ENCODE data around the gene LIN52.

GRCh38 chr14:74204491-74204890, 119.7 kb downstream of the LIN52 start:
- TF ChIP-seq REST (IDR thresholded peaks at IDR 0.05; ENCODE audit: insufficient read depth in 1 of 2, low read depth in 2 of 2, low read length in 1 of 2) (no peak), CTCF (IDR thresholded peaks at IDR 0.05) (no peak), POLR2AphosphoS5 (IDR thresholded peaks at IDR 0.05; ENCODE audit: low read depth, low read length) (no peak), SIN3A (IDR thresholded peaks at IDR 0.05; ENCODE audit: borderline replicate concordance, insufficient read depth, low read depth, low read length) (no peak), TCF7L2 (IDR thresholded peaks at IDR 0.05; ENCODE audit: low read depth, low read length) (no peak)

Data from Panc1 (cell line).